GM23338 (cell line): ENCODE data around the gene TDG. TPM values are rescaled to one million over a fixed set of nuclear protein-coding genes. Genes with fewer than 3 reads are reported as not detected.

Experiments used
- ATAC-seq: fragments of 200-7000 bp; cut with Tn5 transposase; 3 replicates; pipeline ENCODE4 v1.9.1; 2020
- DNase-seq: peaks from one replicate; pipeline ENCODE4 v3.0.0-alpha.2; 2015; ENCODE audit warnings: low spot score
- H2AFZ ChIP-seq: fragments of 200-600 bp; sonication (generic); 2 replicates; pipeline ENCODE4 v1.8.0; 2016; ENCODE audit warnings: antibody characterized with exemption, mild to moderate bottlenecking, moderate library complexity
- H3F3A ChIP-seq: fragments of 200-600 bp; sonication (generic); replicated peaks from 2 replicates; pipeline ENCODE4 v1.8.0; 2017; ENCODE audit warnings: antibody characterized with exemption, mixed run types, low read depth
- H3K27ac ChIP-seq: fragments of 200-600 bp; sonication (generic); 2 replicates; pipeline ENCODE4 v1.6.1; 2016; ENCODE audit warnings: low read depth
- H3K27me3 ChIP-seq: fragments of 200-600 bp; sonication (generic); 2 replicates; pipeline ENCODE4 v1.8.0; 2016; ENCODE audit warnings: mild to moderate bottlenecking, mixed run types, moderate library complexity; ENCODE audit not compliant: insufficient read depth
- H3K36me3 ChIP-seq: fragments of 200-600 bp; sonication (generic); 2 replicates; pipeline ENCODE4 v1.8.0; 2016; ENCODE audit warnings: mild to moderate bottlenecking; ENCODE audit not compliant: insufficient read depth
- H3K4me1 ChIP-seq: fragments of 200-600 bp; sonication (generic); 2 replicates; pipeline ENCODE4 v1.8.0; 2016; ENCODE audit warnings: mild to moderate bottlenecking, moderate library complexity; ENCODE audit not compliant: insufficient read depth
- H3K4me2 ChIP-seq: fragments of 200-600 bp; sonication (generic); 2 replicates; pipeline ENCODE4 v1.7.1; 2017; ENCODE audit warnings: mixed run types
- H3K4me3 ChIP-seq: fragments of 200-600 bp; sonication (generic); 2 replicates; pipeline ENCODE4 v1.6.1; 2016; ENCODE audit warnings: mixed run types
- H3K79me2 ChIP-seq: fragments of 200-600 bp; sonication (generic); replicated peaks from 2 replicates; pipeline ENCODE4 v1.8.0; 2017; ENCODE audit warnings: mild to moderate bottlenecking; ENCODE audit not compliant: insufficient read depth
- H3K9me2 ChIP-seq: fragments of 200-600 bp; sonication (generic); 2 replicates; pipeline ENCODE4 v1.8.0; 2017; ENCODE audit not compliant: insufficient read depth
- H4K20me1 ChIP-seq: fragments of 200-600 bp; sonication (generic); replicated peaks from 2 replicates; pipeline ENCODE4 v1.8.0; 2017; ENCODE audit warnings: mild to moderate bottlenecking; ENCODE audit not compliant: insufficient read depth
- H3K27ac Mint-ChIP-seq: 2 replicates; pipeline ENCODE4 v1.8.0; 2020; ENCODE audit warnings: inconsistent platforms, mild to moderate bottlenecking, moderate library complexity, mixed read lengths
- H3K27me3 Mint-ChIP-seq: 3 replicates; pipeline ENCODE4 v1.8.0; 2022; ENCODE audit warnings: low read depth, mild to moderate bottlenecking, moderate library complexity, mixed read lengths, inconsistent platforms; ENCODE audit not compliant: insufficient read depth, poor library complexity
- H3K36me3 Mint-ChIP-seq: 3 replicates; pipeline ENCODE4 v1.8.0; 2021; ENCODE audit warnings: low read depth, mild to moderate bottlenecking, inconsistent platforms, moderate library complexity, mixed read lengths
- H3K4me1 Mint-ChIP-seq: 3 replicates; pipeline ENCODE4 v1.8.0; 2020; ENCODE audit warnings: mild to moderate bottlenecking, inconsistent platforms, mixed read lengths
- H3K4me3 Mint-ChIP-seq: 3 replicates; pipeline ENCODE4 v1.8.0; 2021; ENCODE audit warnings: moderate library complexity, mild to moderate bottlenecking, inconsistent platforms, mixed read lengths
- H3K9me3 Mint-ChIP-seq: 3 replicates; pipeline ENCODE4 v1.8.0; 2020; ENCODE audit warnings: moderate library complexity, mild to moderate bottlenecking, inconsistent platforms, mixed read lengths
- CREB1 ChIP-seq: fragments of 250-450 bp; sonication (Bioruptor Pico); IDR thresholded peaks from 2 replicates; pipeline ENCODE4 v1.5.0; 2020; ENCODE audit warnings: low read depth, mild to moderate bottlenecking, moderate library complexity
- CTCF ChIP-seq, 2 experiments: fragments of 200-600 bp in 1 of 2; sonication (generic) in 1 of 2; conservative IDR thresholded peaks; 2 replicates each; pipeline versions ENCODE4 v1.5.1 to v1.6.1; 2016 to 2017; ENCODE audit warnings: antibody characterized with exemption in 2 of 2, low read depth in 2 of 2, mild to moderate bottlenecking in 2 of 2, moderate library complexity in 1 of 2
- ETS1 ChIP-seq: IDR thresholded peaks from 2 replicates; pipeline ENCODE4 v1.6.1; 2016; ENCODE audit warnings: antibody characterized with exemption
- EZH2phosphoT487 ChIP-seq: fragments of 200-600 bp; sonication (generic); IDR thresholded peaks from one replicate; pipeline ENCODE4 v1.8.1; 2018; ENCODE audit warnings: antibody characterized with exemption; ENCODE audit not compliant: unreplicated experiment
- JUNB ChIP-seq: IDR thresholded peaks from one replicate; pipeline ENCODE4 v1.6.1; 2016; ENCODE audit warnings: antibody characterized with exemption; ENCODE audit not compliant: unreplicated experiment
- NANOG ChIP-seq: IDR thresholded peaks from 2 replicates; pipeline ENCODE4 v1.6.1; 2016; ENCODE audit warnings: antibody characterized with exemption, borderline replicate concordance
- POLR2AphosphoS5 ChIP-seq: IDR thresholded peaks from 2 replicates; pipeline ENCODE4 v1.6.1; 2016; ENCODE audit warnings: antibody characterized with exemption, low read depth
- REST ChIP-seq: IDR thresholded peaks from one replicate; pipeline ENCODE4 v1.6.1; 2018; ENCODE audit warnings: antibody characterized with exemption; ENCODE audit not compliant: unreplicated experiment
- STAT1 ChIP-seq: IDR thresholded peaks from one replicate; pipeline ENCODE4 v1.6.1; 2016; ENCODE audit warnings: antibody characterized with exemption; ENCODE audit not compliant: unreplicated experiment
- ZNF114 ChIP-seq: fragments of 250-450 bp; sonication (Bioruptor Pico); IDR thresholded peaks from 2 replicates; pipeline ENCODE4 v1.5.0; 2020; ENCODE audit warnings: mild to moderate bottlenecking, moderate library complexity
- ZNF331 ChIP-seq: fragments of 250-450 bp; sonication (Bioruptor Pico); IDR thresholded peaks from 2 replicates; pipeline ENCODE4 v1.5.0; 2020; ENCODE audit warnings: low read depth, mild to moderate bottlenecking, moderate library complexity
- ZNF462 ChIP-seq: fragments of 250-450 bp; sonication (Bioruptor Pico); IDR thresholded peaks from 2 replicates; pipeline ENCODE4 v1.5.0; 2020; ENCODE audit warnings: mild to moderate bottlenecking, moderate library complexity
- polyA plus RNA-seq: library from polyadenylated mRNA; unstranded; fragments of >200 nt; fragmentation: Nextera tagmentation; extraction: Ambion mirVana; gene quantifications from 2 replicates; pipeline ENCODE4 v1.2.1, GENCODE V29; 2016
- total RNA-seq: library from RNA; depleted of rRNA; stranded (reverse); fragments of >200 nt; shearing (Covaris generic); gene quantifications from 2 replicates; pipeline ENCODE4 v1.2.3, GENCODE V29; 2014

Gene TDG
- total and polyA plus RNA-seq, 2 experiments from 2014 or later, result 57.0 to 66.2 TPM

- DNase-seq (no peak), ATAC-seq (no peak)
- Histone ChIP-seq H2AFZ (no peak overlapping the region), H3K27me3 (no peaks in the 10 kb centered on the region), H3K4me2 (no peak overlapping the region), H3K36me3 (peaks cover 5% of the 10 kb centered on the region; the same call in 1 of the 2 replicates), H3K79me2 (peaks cover 34% of the 10 kb centered on the region), H3K9me2 (no peaks in the 10 kb centered on the region), H3K4me1 (peaks cover 9% of the 10 kb centered on the region), H3K27ac (peak overlapping the region; percentile 99), H4K20me1 (0 out of 2 replicates have a peak, but pooled peaks cover 4% of the 10 kb centered on the region), H3K4me3 (peak overlapping the region; percentile 94), H3F3A (no peaks in the 10 kb centered on the region)
- peak overlapping the region; percentile 87 for H3K4me3 Mint-ChIP-seq
- peaks cover 12% of the 10 kb centered on the region for H3K36me3 Mint-ChIP-seq
- H3K27ac Mint-ChIP-seq, result peak overlapping the region; percentile 97
- H3K9me3 Mint-ChIP-seq, result no peaks in the 10 kb centered on the region
- H3K4me1 Mint-ChIP-seq, result peaks cover 15% of the 10 kb centered on the region
- H3K27me3 Mint-ChIP-seq, result peaks cover 13% of the 10 kb centered on the region
- TF ChIP-seq ZNF462 (CRISPR knock-in tag), result no peak
- TF ChIP-seq STAT1, result no peak
- TF ChIP-seq REST, result no peak
- TF ChIP-seq CTCF (conservative IDR thresholded peaks at IDR 0.05; ENCODE audit: low read depth in 2 of 2), result no peak
- no peak for TF ChIP-seq ZNF114 (CRISPR knock-in tag)
- no peak for TF ChIP-seq NANOG
- TF ChIP-seq EZH2phosphoT487, result no peak
- no peak for TF ChIP-seq ETS1
- no peak for TF ChIP-seq JUNB
- TF ChIP-seq ZNF331, result no peak
- no peak for TF ChIP-seq POLR2AphosphoS5
- TF ChIP-seq CREB1, result no peak
These were observed 7.7 kb upstream of the TDG start for GRCh38 chr12:103957865-103958388.
